ENCODE measurements around the gene TMEM132A. TPM values are rescaled to one million over a fixed set of nuclear protein-coding genes. Genes with fewer than 3 reads are reported as not detected.

The TMEM132A gene
- total and polyA plus RNA-seq, 9 of the 15 experiments (the other 6 are each of a cell fraction or from before 2014, with no cell fraction given): 0.04 to 1.1 (median 0.18) TPM; not detected in 4

DNA sequence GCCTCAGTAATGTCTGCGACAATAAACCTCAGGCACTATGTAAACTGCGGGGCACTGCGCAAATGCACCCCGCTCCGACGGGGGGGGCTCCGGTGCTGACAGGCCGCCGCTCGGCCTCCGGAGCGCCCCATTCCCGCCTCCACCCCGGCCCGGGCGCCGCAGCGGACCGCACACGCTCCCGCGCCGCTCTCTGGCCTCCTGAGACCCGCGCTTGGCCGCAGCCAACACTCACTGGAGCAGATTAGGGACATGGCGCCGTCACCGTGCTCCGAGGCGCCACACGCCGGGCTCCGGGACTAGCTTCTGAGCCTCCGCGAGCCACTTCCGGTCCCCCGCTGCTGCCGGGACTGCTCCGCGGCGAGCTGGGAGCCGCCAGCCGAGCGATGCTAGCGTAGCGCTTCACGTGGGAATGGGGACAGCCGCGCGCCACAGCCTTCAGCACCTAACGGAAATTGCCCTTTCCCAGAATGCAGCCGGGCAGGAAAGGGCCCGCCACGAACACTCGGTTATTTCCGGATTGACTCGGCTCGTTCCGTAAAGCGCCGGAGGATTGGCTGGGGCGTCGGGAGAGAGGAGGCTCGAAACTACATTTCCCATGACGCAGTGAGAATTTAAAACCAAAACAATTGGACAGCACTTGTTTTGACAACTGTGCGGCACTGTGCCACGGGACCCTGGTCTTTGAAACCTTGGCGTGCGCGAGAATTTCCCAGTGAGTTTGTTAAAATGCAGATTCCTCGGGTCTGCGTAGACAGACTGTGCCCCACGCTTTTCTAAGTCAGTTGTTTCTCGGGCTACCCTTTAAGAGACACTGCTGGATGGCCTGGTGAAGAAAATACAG is 17.9 kb upstream of the TMEM132A start, which contains the start of gene PRPF19 (continued):
- TF ChIP-seq PYGO2 (tag; IDR thresholded peaks at IDR 0.05): no peak
- no peak for TF ChIP-seq CSDE1 (IDR thresholded peaks at IDR 0.05)
- TF ChIP-seq, protein P1, sequence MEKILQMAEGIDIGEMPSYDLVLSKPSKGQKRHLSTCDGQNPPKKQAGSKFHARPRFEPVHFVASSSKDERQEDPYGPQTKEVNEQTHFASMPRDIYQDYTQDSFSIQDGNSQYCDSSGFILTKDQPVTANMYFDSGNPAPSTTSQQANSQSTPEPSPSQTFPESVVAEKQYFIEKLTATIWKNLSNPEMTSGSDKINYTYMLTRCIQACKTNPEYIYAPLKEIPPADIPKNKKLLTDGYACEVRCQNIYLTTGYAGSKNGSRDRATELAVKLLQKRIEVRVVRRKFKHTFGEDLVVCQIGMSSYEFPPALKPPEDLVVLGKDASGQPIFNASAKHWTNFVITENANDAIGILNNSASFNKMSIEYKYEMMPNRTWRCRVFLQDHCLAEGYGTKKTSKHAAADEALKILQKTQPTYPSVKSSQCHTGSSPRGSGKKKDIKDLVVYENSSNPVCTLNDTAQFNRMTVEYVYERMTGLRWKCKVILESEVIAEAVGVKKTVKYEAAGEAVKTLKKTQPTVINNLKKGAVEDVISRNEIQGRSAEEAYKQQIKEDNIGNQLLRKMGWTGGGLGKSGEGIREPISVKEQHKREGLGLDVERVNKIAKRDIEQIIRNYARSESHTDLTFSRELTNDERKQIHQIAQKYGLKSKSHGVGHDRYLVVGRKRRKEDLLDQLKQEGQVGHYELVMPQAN (IDR thresholded peaks at IDR 0.05; ENCODE audit: borderline replicate concordance): peak; percentile 78
- no peak for TF ChIP-seq ZFP36 (IDR thresholded peaks at IDR 0.05; ENCODE audit: low read depth, low read length, partially characterized antibody)
- TF ChIP-seq, protein P2, sequence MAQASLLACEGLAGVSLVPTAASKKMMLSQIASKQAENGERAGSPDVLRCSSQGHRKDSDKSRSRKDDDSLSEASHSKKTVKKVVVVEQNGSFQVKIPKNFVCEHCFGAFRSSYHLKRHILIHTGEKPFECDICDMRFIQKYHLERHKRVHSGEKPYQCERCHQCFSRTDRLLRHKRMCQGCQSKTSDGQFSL (CRISPR knock-in tag; IDR thresholded peaks at IDR 0.05): peak; percentile 91
- TF ChIP-seq, protein P2 (tag; IDR thresholded peaks at IDR 0.05): 0 out of 4 replicates have a peak, but pooled peaks of 1 of the 2 experiments have one; percentile 40
- TF ChIP-seq MCM3 (IDR thresholded peaks at IDR 0.05): no peak
- peak; percentile 99 for TF ChIP-seq POLR2G (IDR thresholded peaks at IDR 0.05; ENCODE audit: low read depth, low read length)
- no peak for TF ChIP-seq BCOR (IDR thresholded peaks at IDR 0.05)
- TF ChIP-seq CHD2 (IDR thresholded peaks at IDR 0.05; ENCODE audit: low read depth, low read length): peak; percentile 64; the same call in 1 of the 2 replicates
- TF ChIP-seq MYBL2 (IDR thresholded peaks at IDR 0.05; ENCODE audit: low read depth): no peak
- TF ChIP-seq MYBL2 (CRISPR knock-in tag; IDR thresholded peaks at IDR 0.05; ENCODE audit: borderline replicate concordance): no peak
- TF ChIP-seq ZNF561 (CRISPR knock-in tag; conservative IDR thresholded peaks at IDR 0.05): no peak
- TF ChIP-seq KAT2B (IDR thresholded peaks at IDR 0.05; ENCODE audit: low read depth, low read length): no peak
- peak; percentile 79 for TF ChIP-seq FOXP1 (CRISPR knock-in tag; IDR thresholded peaks at IDR 0.05)
- no peak for TF ChIP-seq ZNF785 (CRISPR knock-in tag; IDR thresholded peaks at IDR 0.05)
- TF ChIP-seq ELF2 (CRISPR knock-in tag; IDR thresholded peaks at IDR 0.05): no peak
- TF ChIP-seq OTX1 (CRISPR knock-in tag; IDR thresholded peaks at IDR 0.05): no peak
- TF ChIP-seq NRF1 (conservative IDR thresholded peaks at IDR 0.05 in 1 of 2, IDR thresholded peaks at IDR 0.05 in 1 of 2): peak; percentile 67 to 69
- no peak for TF ChIP-seq RHOXF2B (CRISPR knock-in tag; conservative IDR thresholded peaks at IDR 0.05)
- TF ChIP-seq ZNF140 (CRISPR knock-in tag; IDR thresholded peaks at IDR 0.05): no peak
- TF ChIP-seq ZNF408 (CRISPR knock-in tag; IDR thresholded peaks at IDR 0.05; ENCODE audit: low read depth): no peak
- no peak for TF ChIP-seq ZZZ3 (IDR thresholded peaks at IDR 0.05)
- TF ChIP-seq RBM25 (IDR thresholded peaks at IDR 0.05; ENCODE audit: low read depth, low read length, severe bottlenecking): no peak
- TF ChIP-seq ERF (CRISPR knock-in tag; IDR thresholded peaks at IDR 0.05): no peak
- no peak for TF ChIP-seq ZNF212 (CRISPR knock-in tag; IDR thresholded peaks at IDR 0.05)
- no peak for TF ChIP-seq CEBPG (CRISPR knock-in tag; IDR thresholded peaks at IDR 0.05)
- no peak for TF ChIP-seq CEBPG (tag; conservative IDR thresholded peaks at IDR 0.05 in 1 of 2, IDR thresholded peaks at IDR 0.05 in 1 of 2)
- no peak for TF ChIP-seq NR4A1 (CRISPR knock-in tag; IDR thresholded peaks at IDR 0.05)
- TF ChIP-seq NR4A1 (tag; IDR thresholded peaks at IDR 0.05): no peak
